AG09309 (cell line): ENCODE measurements around the gene ERCC8.

Experiments
- DNase-seq: peaks from one replicate; pipeline ENCODE4 v3.0.0-alpha.2; 2010; ENCODE audit warnings: low read depth
- H3K4me3 ChIP-seq: 2 replicates; pipeline ENCODE4 v1.5.1; 2011; ENCODE audit warnings: mild to moderate bottlenecking, low read depth, low read length, moderate library complexity; ENCODE audit not compliant: control insufficient read depth
- CTCF ChIP-seq: IDR thresholded peaks from 2 replicates; pipeline ENCODE4 v1.5.1; 2011; ENCODE audit warnings: mild to moderate bottlenecking, low read depth, low read length, inconsistent platforms; ENCODE audit not compliant: insufficient read depth, control insufficient read depth; ENCODE audit errors: missing control alignments

ERCC8 gene

GRCh38 chr5:60833520-60833919, 111.3 kb downstream of the ERCC8 start:
- no peak overlapping the region for H3K4me3 ChIP-seq
- no peak for TF ChIP-seq CTCF
- no peak for DNase-seq

DNA sequence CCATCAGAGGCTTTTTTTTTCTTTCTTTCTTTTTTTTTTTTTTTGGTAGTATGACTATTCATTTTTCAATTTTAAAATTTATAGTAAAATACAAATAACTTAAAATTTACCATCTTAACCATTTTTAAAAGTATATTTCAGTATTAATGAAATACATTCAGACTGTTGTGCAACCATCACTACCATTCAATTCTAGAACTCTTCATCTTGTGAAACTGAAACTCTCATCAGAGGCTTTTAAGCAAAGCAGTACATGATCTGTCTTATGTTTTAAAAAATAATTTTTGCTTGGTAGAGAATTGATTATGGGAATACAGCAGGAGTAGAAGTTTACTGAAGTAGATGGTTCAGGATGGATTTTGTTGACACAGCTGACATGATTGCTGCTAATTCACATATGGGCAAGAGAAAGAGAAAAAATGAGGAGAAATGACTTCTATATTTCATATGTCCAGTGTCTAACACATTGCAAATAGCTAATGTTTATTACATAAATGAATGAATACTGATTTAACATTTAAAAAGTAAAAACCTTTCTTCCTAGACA, 114.2 kb downstream of the ERCC8 start:
- DNase-seq = no peak
- no peak for TF ChIP-seq CTCF
- no peak overlapping the region for H3K4me3 ChIP-seq

DNA sequence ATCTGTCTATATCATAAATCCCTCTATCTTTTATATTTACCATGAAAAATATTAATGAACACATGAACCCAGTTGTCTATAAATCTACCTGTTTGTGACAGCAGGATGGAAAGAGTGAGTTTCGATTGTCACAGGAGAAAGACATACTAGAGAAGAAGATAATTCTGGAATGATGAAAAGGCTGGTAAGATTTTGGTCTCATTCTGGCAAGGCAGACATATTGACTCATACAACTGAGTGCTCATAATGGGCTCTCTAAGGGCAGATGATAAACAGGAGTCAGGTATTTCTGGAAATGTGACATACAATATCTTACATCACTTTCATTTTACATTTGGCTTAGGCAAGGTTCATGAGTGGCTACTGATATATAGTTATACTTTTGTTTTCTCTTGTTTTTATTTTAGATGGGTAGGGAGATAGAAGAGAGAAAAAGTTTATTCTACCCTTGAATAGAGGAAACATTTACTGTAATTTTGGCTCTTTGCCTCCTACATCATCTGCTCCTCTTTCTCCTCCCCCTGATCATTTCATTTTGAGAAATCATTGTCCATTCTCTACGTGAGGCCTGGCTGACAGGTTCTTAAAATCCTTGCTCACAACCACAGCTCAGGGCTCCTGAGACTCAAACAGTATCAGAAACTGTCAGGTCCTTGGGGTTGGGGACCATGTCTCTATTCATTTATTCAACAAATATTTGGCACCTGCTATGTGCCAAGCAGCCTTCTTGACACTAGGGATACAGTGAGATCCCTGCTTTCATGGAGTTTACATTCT, 115.2 kb downstream of the ERCC8 start:
- TF ChIP-seq CTCF = no peak
- DNase-seq = no peak
- no peak overlapping the region for H3K4me3 ChIP-seq

GRCh38 chr5:60827201-60827600, 117.7 kb downstream of the ERCC8 start:
- no peak for DNase-seq
- no peak for TF ChIP-seq CTCF
- no peak overlapping the region for H3K4me3 ChIP-seq

DNA sequence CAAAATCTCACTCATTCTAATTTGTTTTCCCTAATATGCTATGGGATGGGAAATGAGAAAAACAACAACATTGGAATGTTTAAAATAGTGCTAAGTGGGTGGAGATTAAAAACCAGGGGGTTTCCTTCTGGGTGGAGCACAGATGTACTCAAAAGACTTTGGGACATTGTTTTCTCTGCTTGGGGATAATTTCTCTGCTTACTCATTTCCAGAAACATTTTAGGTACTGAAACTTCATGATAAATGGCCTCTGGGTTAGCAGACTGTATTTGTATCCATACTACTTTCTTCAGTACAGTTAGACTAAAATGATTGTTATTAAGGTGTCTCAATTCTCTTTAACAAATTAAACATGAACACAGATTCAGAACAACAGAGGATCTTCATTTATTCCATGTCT, 118.2 kb downstream of the ERCC8 start:
- DNase-seq = no peak
- no peak overlapping the region for H3K4me3 ChIP-seq
- TF ChIP-seq CTCF = no peak
